GM13976 (cell line): ENCODE data around the gene NUP50.
A peak's percentile ranks its signal among the peaks of the same experiment; 100 is the strongest.

ENCODE experiments used
- DNase-seq: peaks from one replicate; pipeline ENCODE4 v3.0.0; 2012; ENCODE audit warnings: low spot score
- CTCF ChIP-seq: IDR thresholded peaks from 2 replicates; pipeline ENCODE4 v1.5.1; 2012; ENCODE audit warnings: borderline replicate concordance, mild to moderate bottlenecking; ENCODE audit not compliant: insufficient read depth; ENCODE audit errors: extremely low read depth, missing control alignments, control extremely low read depth
- in situ Hi-C: fragments of 300-500 bp; cut with MboI; formaldehyde crosslinking; loops from one replicate; pipeline ENCODE4 v1.12.0; 2022; ENCODE audit warnings: low sequenced_read_pairs, mixed read lengths, inconsistent platforms; ENCODE audit not compliant: unreplicated experiment

NUP50 gene

GRCh38 chr22:45230026-45230721 lies 66.4 kb downstream of the NUP50 start:
- no peak for DNase-seq
- in situ Hi-C loops = no loop called here

GRCh38 chr22:45231293-45231692 lies 67.6 kb downstream of the NUP50 start:
- DNase-seq = no peak
- in situ Hi-C loops = no loop called here
- no peak for TF ChIP-seq CTCF

More at GRCh38 chr22:45230026-45230721, 66.4 kb downstream of the NUP50 start:
- no peak for TF ChIP-seq CTCF

- no peak for TF ChIP-seq CTCF
- in situ Hi-C loops = no loop called here
- no peak for DNase-seq
Measured at GRCh38 chr22:45233386-45233785, 69.7 kb downstream of the NUP50 start.

- in situ Hi-C loops = no loop called here
- TF ChIP-seq CTCF = no peak
- no peak for DNase-seq
Measured at GRCh38 chr22:45233827-45234226, 70.1 kb downstream of the NUP50 start.

- TF ChIP-seq CTCF = no peak
- in situ Hi-C loops = no loop called here
- DNase-seq = peak; percentile 82
Measured at GRCh38 chr22:45235101-45235777, 71.5 kb downstream of the NUP50 start.

- DNase-seq = no peak
- TF ChIP-seq CTCF = no peak
- in situ Hi-C loops = no loop called here
Measured at GRCh38 chr22:45235851-45236342, 72.2 kb downstream of the NUP50 start.
